HG02763 (cell line): ENCODE results near the gene ENTREP3.

Experiments used
- ATAC-seq: cut with Tn5 transposase; IDR thresholded peaks from one replicate; pipeline ENCODE4 v1.9.1; 2021; ENCODE audit warnings: mild to moderate bottlenecking, moderate library complexity; ENCODE audit not compliant: unreplicated experiment

ENTREP3 gene

GRCh38 chr1:155202731-155203515, 52.4 kb downstream of the ENTREP3 start:
- no peak for ATAC-seq

GRCh38 chr1:155202198-155202597, 53.1 kb downstream of the ENTREP3 start:
- no peak for ATAC-seq

- ATAC-seq: no peak
Observed at GRCh38 chr1:155200920-155201319, 54.4 kb downstream of the ENTREP3 start.

- no peak for ATAC-seq
Observed at GRCh38 chr1:155199792-155200191, 55.5 kb downstream of the ENTREP3 start.

GRCh38 chr1:155198547-155198906, 56.8 kb downstream of the ENTREP3 start:
- ATAC-seq: no peak

- no peak for ATAC-seq
Observed at GRCh38 chr1:155197901-155198546, 57.3 kb downstream of the ENTREP3 start.
